HUES48 (cell line): ENCODE results near the gene FAM222A.

Experiments used
- H3K27ac ChIP-seq: one replicate; pipeline ENCODE4 v1.7.0; 2013; ENCODE audit warnings: low read depth, low read length, inconsistent platforms
- H3K27me3 ChIP-seq: 2 replicates; pipeline ENCODE4 v1.6.1; 2013; ENCODE audit warnings: mild to moderate bottlenecking, low read length; ENCODE audit not compliant: control insufficient read depth, insufficient read depth
- H3K36me3 ChIP-seq: 2 replicates; pipeline ENCODE4 v1.6.1; 2013; ENCODE audit warnings: low read length; ENCODE audit not compliant: control insufficient read depth, insufficient read depth
- H3K4me1 ChIP-seq: 2 replicates; pipeline ENCODE4 v1.6.1; 2013; ENCODE audit warnings: mild to moderate bottlenecking, low read length; ENCODE audit not compliant: control insufficient read depth, insufficient read depth
- H3K4me3 ChIP-seq: 2 replicates; pipeline ENCODE4 v1.5.1; 2013; ENCODE audit warnings: mild to moderate bottlenecking, low read depth, low read length
- H3K9ac ChIP-seq: 2 replicates; pipeline ENCODE4 v1.6.1; 2013; ENCODE audit warnings: mild to moderate bottlenecking, low read depth, low read length, moderate library complexity
- H3K9me3 ChIP-seq: 2 replicates; pipeline ENCODE4 v1.6.1; 2013; ENCODE audit warnings: low read length; ENCODE audit not compliant: control insufficient read depth, insufficient read depth

Gene FAM222A

GRCh38 chr12:109756457-109756856, 42.8 kb downstream of the FAM222A start:
- peaks cover 9% of the 10 kb centered on the region; the same call in 1 of the 2 replicates for H3K4me1 ChIP-seq
- H3K4me3 ChIP-seq = no peak overlapping the region

GRCh38 chr12:109757671-109758265, 44.1 kb downstream of the FAM222A start:
- Histone ChIP-seq H3K27me3 (no peaks in the 10 kb centered on the region), H3K9me3 (no peaks in the 10 kb centered on the region), H3K27ac (no peak overlapping the region), H3K4me3 (no peak overlapping the region), H3K36me3 (no peaks in the 10 kb centered on the region), H3K4me1 (peaks cover 9% of the 10 kb centered on the region; the same call in 1 of the 2 replicates), H3K9ac (no peak overlapping the region)

More at GRCh38 chr12:109756457-109756856, 42.8 kb downstream of the FAM222A start:
- Histone ChIP-seq H3K36me3 (no peaks in the 10 kb centered on the region), H3K27ac (no peak overlapping the region), H3K27me3 (no peaks in the 10 kb centered on the region), H3K9ac (no peak overlapping the region), H3K9me3 (no peaks in the 10 kb centered on the region)

- Histone ChIP-seq H3K27me3 (no peaks in the 10 kb centered on the region), H3K9ac (no peak overlapping the region), H3K4me3 (no peak overlapping the region), H3K4me1 (peaks cover 9% of the 10 kb centered on the region; the same call in 1 of the 2 replicates), H3K36me3 (no peaks in the 10 kb centered on the region), H3K27ac (no peak overlapping the region), H3K9me3 (no peaks in the 10 kb centered on the region)
Measured at GRCh38 chr12:109758426-109759420, 45.1 kb downstream of the FAM222A start.

- H3K27ac ChIP-seq = no peak overlapping the region
- H3K4me1 ChIP-seq = peaks cover 9% of the 10 kb centered on the region; the same call in 1 of the 2 replicates
- H3K9me3 ChIP-seq = no peaks in the 10 kb centered on the region
- H3K9ac ChIP-seq = no peak overlapping the region
- no peaks in the 10 kb centered on the region for H3K36me3 ChIP-seq
- no peaks in the 10 kb centered on the region for H3K27me3 ChIP-seq
- no peak overlapping the region for H3K4me3 ChIP-seq
Measured at GRCh38 chr12:109759595-109759994, 46.0 kb downstream of the FAM222A start.

GRCh38 chr12:109760031-109760929, 46.7 kb downstream of the FAM222A start:
- no peaks in the 10 kb centered on the region for H3K9me3 ChIP-seq

GRCh38 chr12:109760930-109761921, 47.6 kb downstream of the FAM222A start:
- Histone ChIP-seq H3K9me3 (no peaks in the 10 kb centered on the region), H3K9ac (no peak overlapping the region), H3K4me1 (peaks cover 9% of the 10 kb centered on the region; the same call in 1 of the 2 replicates), H3K36me3 (no peaks in the 10 kb centered on the region), H3K27me3 (no peaks in the 10 kb centered on the region), H3K27ac (no peak overlapping the region), H3K4me3 (no peak overlapping the region)

More at GRCh38 chr12:109760031-109760929, 46.7 kb downstream of the FAM222A start:
- no peak overlapping the region for H3K27ac ChIP-seq
- peaks cover 9% of the 10 kb centered on the region; the same call in 1 of the 2 replicates for H3K4me1 ChIP-seq
- no peaks in the 10 kb centered on the region for H3K36me3 ChIP-seq
- no peak overlapping the region for H3K4me3 ChIP-seq
- no peaks in the 10 kb centered on the region for H3K27me3 ChIP-seq
- no peak overlapping the region for H3K9ac ChIP-seq

- H3K27me3 ChIP-seq = no peaks in the 10 kb centered on the region
- no peaks in the 10 kb centered on the region for H3K36me3 ChIP-seq
- no peak overlapping the region for H3K27ac ChIP-seq
- no peak overlapping the region for H3K4me3 ChIP-seq
- H3K4me1 ChIP-seq = peaks cover 9% of the 10 kb centered on the region; the same call in 1 of the 2 replicates
- H3K9ac ChIP-seq = no peak overlapping the region
- H3K9me3 ChIP-seq = no peaks in the 10 kb centered on the region
Measured at GRCh38 chr12:109762071-109762672, 48.5 kb downstream of the FAM222A start.

GRCh38 chr12:109762673-109763191, 49.1 kb downstream of the FAM222A start:
- H3K27me3 ChIP-seq = no peaks in the 10 kb centered on the region
- H3K4me3 ChIP-seq = no peak overlapping the region
- H3K36me3 ChIP-seq = no peaks in the 10 kb centered on the region
- peaks cover 9% of the 10 kb centered on the region; the same call in 1 of the 2 replicates for H3K4me1 ChIP-seq
- H3K27ac ChIP-seq = no peak overlapping the region
- H3K9ac ChIP-seq = no peak overlapping the region
- no peaks in the 10 kb centered on the region for H3K9me3 ChIP-seq

GRCh38 chr12:109763201-109763841, 49.7 kb downstream of the FAM222A start:
- no peak overlapping the region for H3K9ac ChIP-seq
- no peaks in the 10 kb centered on the region for H3K9me3 ChIP-seq
- peaks cover 5% of the 10 kb centered on the region; the same call in 1 of the 2 replicates for H3K4me1 ChIP-seq
- no peak overlapping the region for H3K27ac ChIP-seq
- H3K36me3 ChIP-seq = no peaks in the 10 kb centered on the region
- no peak overlapping the region for H3K4me3 ChIP-seq
- no peaks in the 10 kb centered on the region for H3K27me3 ChIP-seq
